ENCODE results near the gene ZBTB45.

GRCh38 chr19:58469241-58470013 lies 50.2 kb downstream of the ZBTB45 start:
- no peak for TF ChIP-seq CTCF (IDR thresholded peaks at IDR 0.05)
- TF ChIP-seq POLR2A (IDR thresholded peaks at IDR 0.05) = no peak
